Glutamatergic neuron (in vitro differentiated cells): ENCODE results near the gene NFIA. TPM values are rescaled to one million over a fixed set of nuclear protein-coding genes. Genes with fewer than 3 reads are reported as not detected.

Experiments used
- DNase-seq: peaks from one replicate; pipeline ENCODE4 v3.0.0; 2022
- H3K27ac Mint-ChIP-seq: one replicate; pipeline ENCODE4 v1.8.0; 2020; ENCODE audit warnings: mild to moderate bottlenecking, mixed read lengths, inconsistent platforms; ENCODE audit not compliant: unreplicated experiment
- H3K27me3 Mint-ChIP-seq: one replicate; pipeline ENCODE4 v1.8.0; 2020; ENCODE audit warnings: mild to moderate bottlenecking, moderate library complexity, mixed read lengths, inconsistent platforms; ENCODE audit not compliant: unreplicated experiment
- H3K36me3 Mint-ChIP-seq: one replicate; pipeline ENCODE4 v1.8.0; 2020; ENCODE audit warnings: mild to moderate bottlenecking, mixed read lengths, inconsistent platforms; ENCODE audit not compliant: unreplicated experiment
- H3K4me1 Mint-ChIP-seq: one replicate; pipeline ENCODE4 v1.8.0; 2020; ENCODE audit warnings: mild to moderate bottlenecking, low read depth, mixed read lengths, inconsistent platforms; ENCODE audit not compliant: unreplicated experiment
- H3K4me3 Mint-ChIP-seq: one replicate; pipeline ENCODE4 v1.8.0; 2020; ENCODE audit warnings: mild to moderate bottlenecking, mixed read lengths, inconsistent platforms; ENCODE audit not compliant: unreplicated experiment
- H3K9me3 Mint-ChIP-seq: one replicate; pipeline ENCODE4 v1.8.0; 2020; ENCODE audit warnings: mild to moderate bottlenecking, moderate library complexity, mixed read lengths, inconsistent platforms; ENCODE audit not compliant: unreplicated experiment
- CTCF ChIP-seq: fragments of 200-600 bp; sonication (generic); IDR thresholded peaks from one replicate; pipeline ENCODE4 v1.5.0; 2021; ENCODE audit not compliant: partially characterized antibody, unreplicated experiment
- total RNA-seq: library from RNA; stranded (reverse); fragmentation: NEBNext Ultra II Directional; extraction: Animal tissue kit (Norgen Biotek cat#: 25700); gene quantifications from one replicate; pipeline ENCODE4 v1.2.1, GENCODE V29; 2021; ENCODE audit not compliant: unreplicated experiment

NFIA gene
- total RNA-seq, 1 donor from 2014 or later: 16.4 TPM

GRCh38 chr1:61329556-61329955, 247.2 kb downstream of the NFIA start:
- H3K9me3 Mint-ChIP-seq: peaks cover 2% of the 10 kb centered on the region
- no peak overlapping the region for H3K27ac Mint-ChIP-seq
- no peaks in the 10 kb centered on the region for H3K36me3 Mint-ChIP-seq
- H3K4me1 Mint-ChIP-seq: peaks cover 6% of the 10 kb centered on the region
- peaks cover 2% of the 10 kb centered on the region for H3K27me3 Mint-ChIP-seq
- TF ChIP-seq CTCF: no peak
- H3K4me3 Mint-ChIP-seq: no peak overlapping the region
- no peak for DNase-seq

GRCh38 chr1:61330018-61330417, 247.7 kb downstream of the NFIA start:
- Mint-ChIP-seq H3K27me3 (peaks cover 2% of the 10 kb centered on the region), H3K27ac (no peak overlapping the region), H3K4me3 (no peak overlapping the region), H3K4me1 (peaks cover 6% of the 10 kb centered on the region), H3K36me3 (no peaks in the 10 kb centered on the region), H3K9me3 (peaks cover 2% of the 10 kb centered on the region)
- DNase-seq: no peak
- no peak for TF ChIP-seq CTCF

- no peak overlapping the region for H3K27ac Mint-ChIP-seq
- peaks cover 3% of the 10 kb centered on the region for H3K9me3 Mint-ChIP-seq
- TF ChIP-seq CTCF: no peak
Measured at GRCh38 chr1:61330571-61330970, 248.2 kb downstream of the NFIA start.

GRCh38 chr1:61332196-61332753, 249.9 kb downstream of the NFIA start:
- Mint-ChIP-seq H3K4me1 (peaks cover 19% of the 10 kb centered on the region), H3K27me3 (no peaks in the 10 kb centered on the region), H3K4me3 (no peak overlapping the region), H3K9me3 (peaks cover 3% of the 10 kb centered on the region), H3K36me3 (no peaks in the 10 kb centered on the region), H3K27ac (no peak overlapping the region)
- no peak for TF ChIP-seq CTCF
- DNase-seq: no peak

More at GRCh38 chr1:61330571-61330970, 248.2 kb downstream of the NFIA start:
- H3K4me3 Mint-ChIP-seq: no peak overlapping the region
- peaks cover 2% of the 10 kb centered on the region for H3K27me3 Mint-ChIP-seq
- peaks cover 6% of the 10 kb centered on the region for H3K4me1 Mint-ChIP-seq
- DNase-seq: no peak
- H3K36me3 Mint-ChIP-seq: no peaks in the 10 kb centered on the region

GRCh38 chr1:61332796-61333195, 250.4 kb downstream of the NFIA start:
- Mint-ChIP-seq H3K4me1 (peaks cover 23% of the 10 kb centered on the region), H3K27me3 (no peaks in the 10 kb centered on the region)
- TF ChIP-seq CTCF: no peak

More at GRCh38 chr1:61332796-61333195, 250.4 kb downstream of the NFIA start:
- H3K9me3 Mint-ChIP-seq: peaks cover 3% of the 10 kb centered on the region
- no peak for DNase-seq
- no peaks in the 10 kb centered on the region for H3K36me3 Mint-ChIP-seq
- no peak overlapping the region for H3K4me3 Mint-ChIP-seq
- no peak overlapping the region for H3K27ac Mint-ChIP-seq
